SHP77 treated with DMSO at 0.1 percent for 48 hours (cell line): ENCODE data around the gene TGDS.
A peak's percentile ranks its signal among the peaks of the same experiment; 100 is the strongest.

ENCODE experiments used
- DNase-seq: peaks from one replicate; lab custom pipeline; 2025; lab: John Stamatoyannopoulos, UW

TGDS gene

GRCh38 chr13:94601446-94602431, 5.8 kb upstream of the TGDS start, which contains the start of gene GPR180:
Gene GPR180 (plus strand): TSS chr13:94601857. CDS start chr13:94601928, 71 bp downstream.
- peak; percentile 100 for DNase-seq

- no peak for DNase-seq
Observed at GRCh38 chr13:94599877-94600276, 3.9 kb upstream of the TGDS start.

GRCh38 chr13:94598281-94598680, 2.3 kb upstream of the TGDS start:
- DNase-seq = no peak

GRCh38 chr13:94596575-94596971, 621 bp upstream of the TGDS start:
- no peak for DNase-seq

- DNase-seq = no peak
Observed at GRCh38 chr13:94595001-94595949, 677 bp downstream of the TGDS start.

- DNase-seq = no peak
Observed at GRCh38 chr13:94590744-94591143, 5.2 kb downstream of the TGDS start.

GRCh38 chr13:94588541-94588940, 7.4 kb downstream of the TGDS start:
- DNase-seq = no peak

GRCh38 chr13:94586371-94586770, 9.6 kb downstream of the TGDS start:
- no peak for DNase-seq

- DNase-seq = no peak
Observed at GRCh38 chr13:94585543-94586101, 10.3 kb downstream of the TGDS start.

- DNase-seq = no peak
Observed at GRCh38 chr13:94583926-94584325, 12.0 kb downstream of the TGDS start.

GRCh38 chr13:94579063-94579462, 16.9 kb downstream of the TGDS start:
- DNase-seq = no peak

GRCh38 chr13:94569615-94570014, 26.3 kb downstream of the TGDS start:
- no peak for DNase-seq

GRCh38 chr13:94568443-94568842, 27.5 kb downstream of the TGDS start:
- DNase-seq = no peak

- DNase-seq = no peak
Observed at GRCh38 chr13:94567581-94567980, 28.4 kb downstream of the TGDS start.

- no peak for DNase-seq
Observed at GRCh38 chr13:94561126-94561525, 34.8 kb downstream of the TGDS start.

GRCh38 chr13:94560116-94560515, 35.8 kb downstream of the TGDS start:
- no peak for DNase-seq

GRCh38 chr13:94559222-94559795, 36.6 kb downstream of the TGDS start:
- no peak for DNase-seq

GRCh38 chr13:94558716-94559115, 37.2 kb downstream of the TGDS start:
- no peak for DNase-seq

GRCh38 chr13:94557684-94558235, 38.2 kb downstream of the TGDS start:
- no peak for DNase-seq

- no peak for DNase-seq
Observed at GRCh38 chr13:94556621-94557020, 39.3 kb downstream of the TGDS start.

GRCh38 chr13:94556041-94556440, 39.9 kb downstream of the TGDS start:
- DNase-seq = no peak
